NCI-H69 (cell line): Measurements from ENCODE around the gene ZNF587B.
"Not testable (repeated sequence)": the region's sequence is repeated elsewhere in the genome, so short reads cannot be mapped to it uniquely, and the experiment has no call there.

Experiments used
- DNase-seq: peaks from one replicate; lab custom pipeline; 2025; lab: John Stamatoyannopoulos, UW

ZNF587B gene

GRCh38 chr19:57872450-57872849 is 42.4 kb downstream of the ZNF587B start:
- DNase-seq, result no peak

- not testable (repeated sequence) for DNase-seq
Measured at GRCh38 chr19:57873883-57874799, 44.0 kb downstream of the ZNF587B start.

GRCh38 chr19:57886046-57886445 is 55.9 kb downstream of the ZNF587B start:
- no peak for DNase-seq

GRCh38 chr19:57887195-57887941 is 57.3 kb downstream of the ZNF587B start:
- no peak for DNase-seq

GRCh38 chr19:57888107-57888559 is 58.0 kb downstream of the ZNF587B start:
- no peak for DNase-seq

GRCh38 chr19:57888560-57889231 is 58.6 kb downstream of the ZNF587B start, which contains the start of gene ZNF814:
TSS of gene ZNF814 (minus strand) at chr19:57889037. CDS start at chr19:57888802, 235 bp downstream.
- DNase-seq, result peak; percentile 3

GRCh38 chr19:57890706-57891105 is 60.6 kb downstream of the ZNF587B start:
- not testable (repeated sequence) for DNase-seq
